Measurements from ENCODE around the gene LRRC37A3. TPM values are rescaled to one million over a fixed set of nuclear protein-coding genes. Genes with fewer than 3 reads are reported as not detected.
"Not testable (repeated sequence)": the region's sequence is repeated elsewhere in the genome, so short reads cannot be mapped to it uniquely, and the experiment has no call there.

The LRRC37A3 gene
- total and polyA plus RNA-seq, 2 of the 13 experiments (the other 11 are each of a cell fraction or from before 2014, with no cell fraction given) = 0.62 to 1.1 TPM

GRCh38 chr17:64836623-64837017, 82.7 kb downstream of the LRRC37A3 start:
- H3K4me2 ChIP-seq (ENCODE audit: low read depth, low read length) = peak overlapping the region; percentile 84
- FAIRE-seq; H2AFZ ChIP-seq (ENCODE audit: low read length); in situ Hi-C loops (cut with HindIII; ENCODE audit: extremely low pct_ligation_motif_present, low pct_unique_long_range_greater_than_20kb); DNase-seq (ENCODE audit: low spot score); H3K79me2 ChIP-seq (ENCODE audit: insufficient read depth, low read length); H3K36me3 ChIP-seq (replicated peaks in 1 of 2; ENCODE audit: control insufficient read depth in 1 of 2, insufficient read depth in 2 of 2, low read length in 2 of 2); H3K27me3 ChIP-seq (ENCODE audit: control insufficient read depth in 1 of 2, insufficient read depth in 2 of 2, low read length in 2 of 2); intact Hi-C loops (cut with micrococcal nuclease; ENCODE audit: unreplicated experiment); H3K9me3 ChIP-seq (ENCODE audit: low read length); POLR2A ChIA-PET; BruUV-seq (replicated peaks); CTCF ChIA-PET (ENCODE audit: low intra/inter-chr PET ratio, low total read pairs); H4K20me1 ChIP-seq (ENCODE audit: insufficient read depth, low read length): not testable (repeated sequence)
- H3K9ac ChIP-seq (ENCODE audit: insufficient read depth, low read depth, low read length) = peak overlapping the region; percentile 78
- peak overlapping the region; percentile 43 for H3K27ac ChIP-seq (ENCODE audit: extremely low read length, insufficient read depth, low read length)
- 1% methylated on average over 19 of the region's 32 CpGs for WGBS (ENCODE audit: low lambda C conversion rate)
- peak; percentile 63 for ATAC-seq
- peak overlapping the region; percentile 74 to 85 (median 78) for H3K4me3 ChIP-seq (replicated peaks in 1 of 3; ENCODE audit: insufficient read depth in 1 of 3, low read depth in 2 of 3, low read length in 3 of 3)
- H3K4me1 ChIP-seq (ENCODE audit: insufficient read depth, low read length) = peaks cover 32% of the 10 kb centered on the region
- 0 out of 2 replicates have a peak, but pooled peaks have one; percentile 10 for TF ChIP-seq RARA (CRISPR knock-in tag; IDR thresholded peaks at IDR 0.05)
- TF ChIP-seq RFXAP (CRISPR knock-in tag; IDR thresholded peaks at IDR 0.05; ENCODE audit: borderline replicate concordance) = 0 out of 2 replicates have a peak, but pooled peaks have one; percentile 16
- TF ChIP-seq TBX2 (CRISPR knock-in tag; IDR thresholded peaks at IDR 0.05; ENCODE audit: borderline replicate concordance) = 0 out of 2 replicates have a peak, but pooled peaks have one; percentile 18
- 0 out of 2 replicates have a peak, but pooled peaks have one; percentile 38 for TF ChIP-seq ZNF142 (CRISPR knock-in tag; IDR thresholded peaks at IDR 0.05)
- TF ChIP-seq ZHX1 (CRISPR knock-in tag; IDR thresholded peaks at IDR 0.05; ENCODE audit: low read depth) = 0 out of 2 replicates have a peak, but pooled peaks have one; percentile 24
- peak; percentile 16 for TF ChIP-seq RBM39 (IDR thresholded peaks at IDR 0.05; ENCODE audit: low read depth, low read length, poor library complexity, severe bottlenecking)
- peak; percentile 52; the same call in 1 of the 2 replicates for TF ChIP-seq ARNT2 (CRISPR knock-in tag; IDR thresholded peaks at IDR 0.05; ENCODE audit: low read depth)
- peak; percentile 65; the same call in 1 of the 2 replicates for TF ChIP-seq THRA (CRISPR knock-in tag; IDR thresholded peaks at IDR 0.05; ENCODE audit: borderline replicate concordance)
- 0 out of 2 replicates have a peak, but pooled peaks have one; percentile 15 for TF ChIP-seq ZNF446 (CRISPR knock-in tag; IDR thresholded peaks at IDR 0.05)
- 0 out of 2 replicates have a peak, but pooled peaks have one; percentile 17 for TF ChIP-seq MYPOP (CRISPR knock-in tag; IDR thresholded peaks at IDR 0.05)
- 0 out of 2 replicates have a peak, but pooled peaks have one; percentile 29 for TF ChIP-seq ZNF232 (CRISPR knock-in tag; IDR thresholded peaks at IDR 0.05; ENCODE audit: borderline replicate concordance)
- 0 out of 2 replicates have a peak, but pooled peaks have one; percentile 44 for TF ChIP-seq SALL2 (CRISPR knock-in tag; IDR thresholded peaks at IDR 0.05)

Data from HepG2 (cell line).